HG02943 (cell line): ENCODE results near the gene EMC10.
"Not testable (repeated sequence)": the region's sequence is repeated elsewhere in the genome, so short reads cannot be mapped to it uniquely, and the experiment has no call there.

Experiments
- ATAC-seq: cut with Tn5 transposase; IDR thresholded peaks from one replicate; pipeline ENCODE4 v1.9.1; 2021; ENCODE audit warnings: mild to moderate bottlenecking, low read depth, moderate library complexity; ENCODE audit not compliant: unreplicated experiment

Gene EMC10

GRCh38 chr19:50476224-50476906, at the start of gene EMC10, which contains the start of gene GARIN5A:
TSS of gene EMC10 (plus strand) at chr19:50476507. CDS start at chr19:50476545, 38 bp downstream.
TSS of gene GARIN5A (minus strand) at chr19:50476848. CDS start at chr19:50476388, 460 bp downstream.
- peak; percentile 81 for ATAC-seq

- no peak for ATAC-seq
These were observed 48.9 kb upstream of the EMC10 start for GRCh38 chr19:50427318-50427925.

- no peak for ATAC-seq
These were observed 48.3 kb upstream of the EMC10 start for GRCh38 chr19:50427997-50428425.

GRCh38 chr19:50428772-50429463, 47.4 kb upstream of the EMC10 start:
- ATAC-seq: no peak

GRCh38 chr19:50430888-50431342, 45.4 kb upstream of the EMC10 start:
- no peak for ATAC-seq

- peak; percentile 55 for ATAC-seq
These were observed 44.7 kb upstream of the EMC10 start for GRCh38 chr19:50431343-50432220.

- no peak for ATAC-seq
These were observed 43.9 kb upstream of the EMC10 start, which contains the start of gene MYBPC2 for GRCh38 chr19:50432221-50433028. TSS of gene MYBPC2 (plus strand) at chr19:50432892. CDS start at chr19:50432954, 62 bp downstream.

GRCh38 chr19:50433201-50434180, 42.8 kb upstream of the EMC10 start:
- no peak for ATAC-seq

- ATAC-seq: no peak
These were observed 41.8 kb upstream of the EMC10 start for GRCh38 chr19:50434525-50434924.

- ATAC-seq: no peak
These were observed 41.1 kb upstream of the EMC10 start for GRCh38 chr19:50435221-50435620.

GRCh38 chr19:50435627-50436026, 40.7 kb upstream of the EMC10 start:
- ATAC-seq: no peak

- no peak for ATAC-seq
These were observed 38.4 kb upstream of the EMC10 start for GRCh38 chr19:50437862-50438449.

- not testable (repeated sequence) for ATAC-seq
These were observed 37.2 kb upstream of the EMC10 start for GRCh38 chr19:50439130-50439529.

GRCh38 chr19:50444059-50444458, 32.2 kb upstream of the EMC10 start:
- ATAC-seq: no peak

- ATAC-seq: no peak
These were observed 29.3 kb upstream of the EMC10 start for GRCh38 chr19:50447053-50447452.

GRCh38 chr19:50447750-50448149, 28.6 kb upstream of the EMC10 start:
- ATAC-seq: no peak

- ATAC-seq: no peak
These were observed 26.9 kb upstream of the EMC10 start for GRCh38 chr19:50449236-50449899.
